OCI-LY7 (cell line): Measurements from ENCODE around the gene KRT3.

Experiments used
- EZH2phosphoT487 ChIP-seq: fragments of 200-600 bp; sonication (generic); IDR thresholded peaks from 2 replicates; pipeline ENCODE4 v1.6.1; 2018; ENCODE audit warnings: low read depth, borderline replicate concordance, mild to moderate bottlenecking, mixed run types, antibody characterized with exemption, low read length, moderate library complexity, mixed read lengths
- TF ChIP-seq, protein P1 (sequence below): fragments of 200-600 bp; sonication (generic); conservative IDR thresholded peaks from 2 replicates; pipeline ENCODE4 v1.5.1; 2014; ENCODE audit warnings: mild to moderate bottlenecking, antibody characterized with exemption, low read length, moderate library complexity, mixed read lengths

GRCh38 chr12:52742822-52743457 is 53.0 kb downstream of the KRT3 start:
- TF ChIP-seq, protein P1, sequence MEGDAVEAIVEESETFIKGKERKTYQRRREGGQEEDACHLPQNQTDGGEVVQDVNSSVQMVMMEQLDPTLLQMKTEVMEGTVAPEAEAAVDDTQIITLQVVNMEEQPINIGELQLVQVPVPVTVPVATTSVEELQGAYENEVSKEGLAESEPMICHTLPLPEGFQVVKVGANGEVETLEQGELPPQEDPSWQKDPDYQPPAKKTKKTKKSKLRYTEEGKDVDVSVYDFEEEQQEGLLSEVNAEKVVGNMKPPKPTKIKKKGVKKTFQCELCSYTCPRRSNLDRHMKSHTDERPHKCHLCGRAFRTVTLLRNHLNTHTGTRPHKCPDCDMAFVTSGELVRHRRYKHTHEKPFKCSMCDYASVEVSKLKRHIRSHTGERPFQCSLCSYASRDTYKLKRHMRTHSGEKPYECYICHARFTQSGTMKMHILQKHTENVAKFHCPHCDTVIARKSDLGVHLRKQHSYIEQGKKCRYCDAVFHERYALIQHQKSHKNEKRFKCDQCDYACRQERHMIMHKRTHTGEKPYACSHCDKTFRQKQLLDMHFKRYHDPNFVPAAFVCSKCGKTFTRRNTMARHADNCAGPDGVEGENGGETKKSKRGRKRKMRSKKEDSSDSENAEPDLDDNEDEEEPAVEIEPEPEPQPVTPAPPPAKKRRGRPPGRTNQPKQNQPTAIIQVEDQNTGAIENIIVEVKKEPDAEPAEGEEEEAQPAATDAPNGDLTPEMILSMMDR, result no peak
- no peak for TF ChIP-seq EZH2phosphoT487
